ENCODE results near the gene STK32B. TPM values are rescaled to one million over a fixed set of nuclear protein-coding genes. Genes with fewer than 3 reads are reported as not detected.
A peak's percentile ranks its signal among the peaks of the same experiment; 100 is the strongest.

Gene STK32B
- total and polyA plus RNA-seq, 9 of the 15 experiments (the other 6 are each of a cell fraction or from before 2014, with no cell fraction given) = 0.03 to 0.20 (median 0.07) TPM; not detected in 2

DNA sequence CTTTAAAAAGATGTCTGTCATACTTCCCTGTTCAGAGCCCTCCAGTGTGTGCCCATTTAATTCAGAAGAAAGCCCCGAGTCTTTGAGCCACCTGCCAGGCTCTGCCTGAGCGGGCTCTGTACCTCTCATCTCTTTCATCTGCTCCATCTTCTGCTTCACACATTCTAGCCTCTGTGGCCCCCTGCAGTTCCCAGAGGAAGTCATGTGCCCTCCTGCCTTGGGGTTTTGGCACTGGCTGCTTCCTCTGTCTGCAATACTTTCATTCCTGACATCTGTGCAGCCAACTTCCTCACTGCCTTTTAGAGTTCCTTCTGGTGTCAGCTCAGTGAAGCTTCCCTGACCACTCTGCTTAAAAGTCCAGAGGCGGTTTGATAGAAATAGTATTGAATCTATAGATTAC is 6.2 kb upstream of the STK32B start (continued):
- TF ChIP-seq OTX1 (CRISPR knock-in tag; IDR thresholded peaks at IDR 0.05) (no peak), ZNF695 (CRISPR knock-in tag; IDR thresholded peaks at IDR 0.05) (no peak), ZNF24 (IDR thresholded peaks at IDR 0.05) (0 out of 2 replicates have a peak, but pooled peaks have one; percentile 11), CCNT2 (IDR thresholded peaks at IDR 0.05; ENCODE audit: borderline replicate concordance, extremely low read depth, insufficient read length, low read depth, low read length) (no peak), RBM22 (IDR thresholded peaks at IDR 0.05; ENCODE audit: low read depth, low read length, poor library complexity, severe bottlenecking) (no peak)
- TF ChIP-seq, protein P1, sequence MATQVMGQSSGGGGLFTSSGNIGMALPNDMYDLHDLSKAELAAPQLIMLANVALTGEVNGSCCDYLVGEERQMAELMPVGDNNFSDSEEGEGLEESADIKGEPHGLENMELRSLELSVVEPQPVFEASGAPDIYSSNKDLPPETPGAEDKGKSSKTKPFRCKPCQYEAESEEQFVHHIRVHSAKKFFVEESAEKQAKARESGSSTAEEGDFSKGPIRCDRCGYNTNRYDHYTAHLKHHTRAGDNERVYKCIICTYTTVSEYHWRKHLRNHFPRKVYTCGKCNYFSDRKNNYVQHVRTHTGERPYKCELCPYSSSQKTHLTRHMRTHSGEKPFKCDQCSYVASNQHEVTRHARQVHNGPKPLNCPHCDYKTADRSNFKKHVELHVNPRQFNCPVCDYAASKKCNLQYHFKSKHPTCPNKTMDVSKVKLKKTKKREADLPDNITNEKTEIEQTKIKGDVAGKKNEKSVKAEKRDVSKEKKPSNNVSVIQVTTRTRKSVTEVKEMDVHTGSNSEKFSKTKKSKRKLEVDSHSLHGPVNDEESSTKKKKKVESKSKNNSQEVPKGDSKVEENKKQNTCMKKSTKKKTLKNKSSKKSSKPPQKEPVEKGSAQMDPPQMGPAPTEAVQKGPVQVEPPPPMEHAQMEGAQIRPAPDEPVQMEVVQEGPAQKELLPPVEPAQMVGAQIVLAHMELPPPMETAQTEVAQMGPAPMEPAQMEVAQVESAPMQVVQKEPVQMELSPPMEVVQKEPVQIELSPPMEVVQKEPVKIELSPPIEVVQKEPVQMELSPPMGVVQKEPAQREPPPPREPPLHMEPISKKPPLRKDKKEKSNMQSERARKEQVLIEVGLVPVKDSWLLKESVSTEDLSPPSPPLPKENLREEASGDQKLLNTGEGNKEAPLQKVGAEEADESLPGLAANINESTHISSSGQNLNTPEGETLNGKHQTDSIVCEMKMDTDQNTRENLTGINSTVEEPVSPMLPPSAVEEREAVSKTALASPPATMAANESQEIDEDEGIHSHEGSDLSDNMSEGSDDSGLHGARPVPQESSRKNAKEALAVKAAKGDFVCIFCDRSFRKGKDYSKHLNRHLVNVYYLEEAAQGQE (IDR thresholded peaks at IDR 0.05; ENCODE audit: borderline replicate concordance) = peak; percentile 9; the same call in 1 of the 2 replicates
- TF ChIP-seq, protein P1 (CRISPR knock-in tag; IDR thresholded peaks at IDR 0.05; ENCODE audit: low read depth) = no peak
